ENCODE measurements around the gene MCM7. TPM values are rescaled to one million over a fixed set of nuclear protein-coding genes. Genes with fewer than 3 reads are reported as not detected.

Gene MCM7
- total RNA-seq, 1 donor from 2014 or later = 212 TPM

- Mint-ChIP-seq H3K36me3 (ENCODE audit: insufficient read depth) (no peaks in the 10 kb centered on the region), H3K27me3 (peaks cover 6% of the 10 kb centered on the region), H3K9me3 (ENCODE audit: low read depth) (no peaks in the 10 kb centered on the region), H3K27ac (peak overlapping the region; percentile 99), H3K4me1 (ENCODE audit: low read depth) (peaks cover 5% of the 10 kb centered on the region), H3K4me3 (ENCODE audit: low read depth) (peak overlapping the region; percentile 96)
- TF ChIP-seq CTCF (IDR thresholded peaks at IDR 0.05; ENCODE audit: unreplicated experiment) = peak; percentile 24
- no peak for DNase-seq (ENCODE audit: low spot score, unreplicated experiment)
Observed at GRCh38 chr7:100126239-100126930, 25.2 kb upstream of the MCM7 start.

GRCh38 chr7:100124301-100125230 lies 23.4 kb upstream of the MCM7 start:
- no peak for DNase-seq (ENCODE audit: low spot score, unreplicated experiment)
- no peak for TF ChIP-seq CTCF (IDR thresholded peaks at IDR 0.05; ENCODE audit: unreplicated experiment)
- H3K36me3 Mint-ChIP-seq (ENCODE audit: insufficient read depth) = no peaks in the 10 kb centered on the region
- peaks cover 15% of the 10 kb centered on the region for H3K4me1 Mint-ChIP-seq (ENCODE audit: low read depth)
- H3K9me3 Mint-ChIP-seq (ENCODE audit: low read depth) = no peaks in the 10 kb centered on the region
- peak overlapping the region; percentile 96 for H3K4me3 Mint-ChIP-seq (ENCODE audit: low read depth)
- peak overlapping the region; percentile 38 for H3K27ac Mint-ChIP-seq
- peaks cover 6% of the 10 kb centered on the region for H3K27me3 Mint-ChIP-seq

GRCh38 chr7:100122568-100122967 lies 21.4 kb upstream of the MCM7 start:
- TF ChIP-seq CTCF (IDR thresholded peaks at IDR 0.05; ENCODE audit: unreplicated experiment) = no peak
- Mint-ChIP-seq H3K4me3 (ENCODE audit: low read depth) (no peak overlapping the region), H3K9me3 (ENCODE audit: low read depth) (no peaks in the 10 kb centered on the region), H3K36me3 (ENCODE audit: insufficient read depth) (no peaks in the 10 kb centered on the region), H3K4me1 (ENCODE audit: low read depth) (peaks cover 18% of the 10 kb centered on the region), H3K27ac (peak overlapping the region; percentile 65), H3K27me3 (no peaks in the 10 kb centered on the region)
- no peak for DNase-seq (ENCODE audit: low spot score, unreplicated experiment)

- no peak for DNase-seq (ENCODE audit: low spot score, unreplicated experiment)
- Mint-ChIP-seq H3K36me3 (ENCODE audit: insufficient read depth) (no peaks in the 10 kb centered on the region), H3K27me3 (no peaks in the 10 kb centered on the region), H3K4me3 (ENCODE audit: low read depth) (no peak overlapping the region), H3K9me3 (ENCODE audit: low read depth) (no peaks in the 10 kb centered on the region), H3K27ac (peak overlapping the region; percentile 65), H3K4me1 (ENCODE audit: low read depth) (peaks cover 18% of the 10 kb centered on the region)
- TF ChIP-seq CTCF (IDR thresholded peaks at IDR 0.05; ENCODE audit: unreplicated experiment) = no peak
Observed at GRCh38 chr7:100122067-100122466, 20.9 kb upstream of the MCM7 start.

GRCh38 chr7:100120733-100121036 lies 19.5 kb upstream of the MCM7 start:
- Mint-ChIP-seq H3K27me3 (no peaks in the 10 kb centered on the region), H3K27ac (peak overlapping the region; percentile 100), H3K9me3 (ENCODE audit: low read depth) (no peaks in the 10 kb centered on the region), H3K4me1 (ENCODE audit: low read depth) (peaks cover 14% of the 10 kb centered on the region), H3K36me3 (ENCODE audit: insufficient read depth) (peaks cover 2% of the 10 kb centered on the region), H3K4me3 (ENCODE audit: low read depth) (peak overlapping the region; percentile 93)
- no peak for TF ChIP-seq CTCF (IDR thresholded peaks at IDR 0.05; ENCODE audit: unreplicated experiment)
- no peak for DNase-seq (ENCODE audit: low spot score, unreplicated experiment)

All from progenitor cell of endocrine pancreas (in vitro differentiated cells).